ENCODE measurements around the gene PPIP5K1.
"Not testable (repeated sequence)": the region's sequence is repeated elsewhere in the genome, so short reads cannot be mapped to it uniquely, and the experiment has no call there.

Gene PPIP5K1

DNA sequence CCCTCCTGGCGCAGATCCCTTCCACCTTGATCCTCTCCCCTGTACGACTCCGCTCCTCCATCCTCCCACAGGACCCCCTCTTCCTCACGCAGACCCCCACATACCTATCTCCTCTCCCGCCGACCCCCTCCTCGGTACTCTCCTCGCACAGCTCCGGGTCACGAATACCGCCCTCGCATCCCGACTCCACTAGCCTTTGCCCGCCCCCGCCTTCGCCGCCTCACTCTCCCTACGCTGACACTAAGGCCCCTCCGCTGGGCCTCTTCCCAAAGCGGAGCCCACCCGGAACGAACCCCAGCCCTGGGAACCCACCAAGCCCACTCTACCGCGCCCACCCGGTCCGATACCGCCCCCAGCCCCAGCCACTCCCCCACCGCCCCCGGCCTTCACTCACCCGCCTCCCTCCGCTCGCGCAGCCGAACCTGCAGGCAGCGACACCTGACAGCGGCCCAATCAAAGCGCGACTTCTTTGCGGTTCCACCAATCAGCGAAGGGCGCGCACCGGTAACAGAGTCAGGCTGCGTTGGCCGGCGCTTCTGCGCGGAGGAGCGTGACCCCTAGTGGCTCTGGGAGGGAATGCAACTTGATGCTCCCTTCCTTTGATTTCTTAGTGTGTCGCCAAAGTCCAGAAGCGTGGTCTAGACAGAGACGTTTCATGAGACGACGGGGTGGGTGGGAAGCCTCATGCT is at the start of gene PPIP5K1:
TSS of gene PPIP5K1 (minus strand) at position 431 of the 689 bp plus-strand sequence. CDS start 5,704 bp downstream, outside the sequence.
- DNase-seq = not testable (repeated sequence)

GRCh38 chr15:43638464-43639204 is 48.6 kb upstream of the PPIP5K1 start:
- not testable (repeated sequence) for DNase-seq

DNA sequence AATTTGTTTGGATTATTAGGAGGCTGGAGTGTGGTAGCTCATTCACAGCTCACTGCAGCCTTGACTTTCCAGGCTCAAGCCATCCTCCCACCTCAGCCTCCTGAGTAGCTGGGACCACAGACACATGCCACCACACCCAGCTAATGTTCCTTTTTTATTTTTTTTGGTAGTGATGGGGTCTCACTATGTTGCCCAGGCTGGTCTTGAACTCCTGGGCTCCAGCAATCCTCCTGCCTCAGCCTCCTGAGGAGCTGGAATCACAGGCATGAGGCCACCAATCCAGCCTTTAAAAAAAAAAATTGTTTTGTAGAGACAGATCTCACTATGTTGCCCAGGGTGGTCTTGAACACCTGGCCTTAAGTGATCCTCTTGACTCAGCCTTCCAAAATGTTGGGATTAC is 36.9 kb upstream of the PPIP5K1 start:
- DNase-seq = not testable (repeated sequence)

DNA sequence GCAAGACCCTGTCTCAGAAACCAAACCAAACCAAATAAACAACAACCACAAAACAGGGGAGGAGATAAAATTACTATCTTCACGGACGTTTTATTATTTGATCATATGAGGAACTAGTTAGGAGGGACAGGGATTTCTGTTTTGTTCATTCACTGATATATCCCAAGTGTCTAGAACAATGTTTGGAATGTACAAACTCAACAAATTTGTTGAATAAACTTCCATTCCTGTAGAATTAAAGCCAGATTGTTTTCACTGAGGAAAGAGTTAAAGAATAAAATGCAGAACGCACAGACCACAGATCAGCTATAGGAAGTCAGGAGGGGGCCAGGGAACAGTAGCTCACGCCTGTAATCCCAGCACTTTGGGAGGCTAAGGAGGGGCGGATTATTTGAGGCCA is 35.1 kb upstream of the PPIP5K1 start:
- DNase-seq = no peak

- DNase-seq = not testable (repeated sequence)
Observed at GRCh38 chr15:43622068-43622799, 32.2 kb upstream of the PPIP5K1 start.

DNA sequence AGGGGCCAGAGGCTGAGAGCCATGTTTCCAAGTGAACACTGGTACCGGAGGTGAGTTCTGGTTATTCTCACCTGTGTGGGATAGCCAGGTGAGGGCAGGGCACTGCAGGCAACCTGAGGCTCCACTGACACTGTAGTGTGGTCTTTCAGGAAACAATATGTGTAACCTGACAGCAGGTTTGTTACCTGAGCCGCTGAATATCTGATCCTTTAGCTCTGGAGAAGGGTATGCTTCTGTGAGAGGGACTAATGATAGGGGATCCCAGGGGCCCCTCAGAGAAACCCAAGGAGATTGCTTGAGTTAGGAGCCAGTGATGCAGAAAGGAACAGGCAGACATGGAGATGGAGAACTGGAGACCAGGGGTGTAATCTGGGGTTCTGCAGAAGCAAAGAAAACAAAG is 28.7 kb upstream of the PPIP5K1 start, which contains the start of gene STRC:
TSS of gene STRC (minus strand) at position 101 of the 400 bp plus-strand sequence. CDS start at position 23, 78 bp downstream.
- not testable (repeated sequence) for DNase-seq

DNA sequence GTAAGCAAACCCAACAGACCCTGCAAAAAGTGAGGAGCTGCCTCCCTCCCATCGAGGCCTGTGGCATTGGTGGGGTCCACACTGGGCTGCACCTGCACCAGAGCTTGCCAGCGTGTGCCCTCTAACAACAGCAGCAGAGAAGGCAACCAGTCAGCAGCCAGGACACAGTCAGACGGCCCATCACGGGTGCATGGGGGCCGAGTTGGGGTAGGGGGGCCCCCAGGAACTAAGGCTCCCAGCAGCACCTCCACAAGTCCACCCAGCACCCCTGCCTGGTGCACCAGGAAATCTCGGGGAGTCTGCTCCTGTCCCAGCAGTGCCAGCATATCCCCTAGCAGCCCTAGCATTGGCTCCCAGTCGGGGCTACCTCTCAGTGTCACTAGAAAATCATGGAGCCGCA is 27.7 kb upstream of the PPIP5K1 start:
- DNase-seq = not testable (repeated sequence)

DNA sequence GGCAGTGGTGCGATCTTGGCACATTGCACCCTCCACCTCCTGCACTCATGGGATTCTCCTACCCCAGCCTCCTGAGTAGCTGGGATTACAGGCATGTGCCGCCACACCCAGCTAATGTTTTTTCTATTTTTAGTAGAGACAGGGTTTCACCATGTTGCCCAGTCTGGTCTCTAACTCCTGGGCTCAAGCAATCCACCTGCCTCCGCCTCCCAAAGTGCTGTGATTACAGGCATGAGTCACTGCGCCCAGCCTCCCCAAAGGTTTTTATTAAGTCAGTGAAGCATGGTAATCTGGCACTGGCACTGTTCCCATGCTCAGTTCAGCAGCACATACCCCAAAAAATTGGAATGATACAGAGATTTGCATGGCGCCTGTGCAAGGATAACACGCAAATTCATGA is 12.2 kb upstream of the PPIP5K1 start:
- peak; percentile 39 for DNase-seq

DNA sequence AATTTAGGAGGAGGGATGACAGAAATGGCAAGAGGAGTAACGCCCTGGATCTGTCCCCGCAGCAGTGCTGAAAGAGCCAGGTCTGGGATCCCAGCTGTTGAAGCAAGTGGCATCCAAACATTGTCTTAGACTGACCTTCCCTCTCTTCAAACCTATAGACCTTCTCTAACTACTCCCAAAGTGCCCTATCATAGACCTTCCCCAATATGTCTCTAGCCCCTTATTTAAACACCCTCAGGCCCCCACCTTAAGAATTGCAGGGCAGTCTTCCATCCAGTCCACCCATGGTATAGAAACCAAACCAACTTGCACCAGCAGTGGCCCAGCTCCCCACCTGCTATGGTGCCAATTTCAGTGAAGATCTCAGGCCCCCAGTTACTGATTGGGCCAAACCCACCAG is 10.2 kb upstream of the PPIP5K1 start:
- not testable (repeated sequence) for DNase-seq

DNA sequence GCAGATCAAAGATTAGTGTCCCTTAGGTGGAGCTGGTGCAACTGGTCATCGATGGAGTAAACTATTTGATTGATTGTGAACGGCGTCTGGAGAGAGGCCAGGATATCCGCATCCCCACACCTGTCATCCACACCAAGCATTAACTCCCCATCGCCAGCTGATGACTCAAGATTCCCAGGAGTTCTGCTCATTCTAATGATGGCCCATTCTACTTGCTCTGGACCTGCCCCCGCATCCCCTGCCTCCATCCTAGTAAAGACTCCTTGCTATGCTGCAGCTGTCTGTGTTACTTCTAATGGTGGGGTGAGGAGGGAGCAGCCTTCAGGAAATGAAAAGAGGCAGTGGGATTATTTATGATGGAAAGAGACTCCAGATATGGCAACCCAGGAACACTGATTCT is 9.1 kb upstream of the PPIP5K1 start:
- not testable (repeated sequence) for DNase-seq

DNA sequence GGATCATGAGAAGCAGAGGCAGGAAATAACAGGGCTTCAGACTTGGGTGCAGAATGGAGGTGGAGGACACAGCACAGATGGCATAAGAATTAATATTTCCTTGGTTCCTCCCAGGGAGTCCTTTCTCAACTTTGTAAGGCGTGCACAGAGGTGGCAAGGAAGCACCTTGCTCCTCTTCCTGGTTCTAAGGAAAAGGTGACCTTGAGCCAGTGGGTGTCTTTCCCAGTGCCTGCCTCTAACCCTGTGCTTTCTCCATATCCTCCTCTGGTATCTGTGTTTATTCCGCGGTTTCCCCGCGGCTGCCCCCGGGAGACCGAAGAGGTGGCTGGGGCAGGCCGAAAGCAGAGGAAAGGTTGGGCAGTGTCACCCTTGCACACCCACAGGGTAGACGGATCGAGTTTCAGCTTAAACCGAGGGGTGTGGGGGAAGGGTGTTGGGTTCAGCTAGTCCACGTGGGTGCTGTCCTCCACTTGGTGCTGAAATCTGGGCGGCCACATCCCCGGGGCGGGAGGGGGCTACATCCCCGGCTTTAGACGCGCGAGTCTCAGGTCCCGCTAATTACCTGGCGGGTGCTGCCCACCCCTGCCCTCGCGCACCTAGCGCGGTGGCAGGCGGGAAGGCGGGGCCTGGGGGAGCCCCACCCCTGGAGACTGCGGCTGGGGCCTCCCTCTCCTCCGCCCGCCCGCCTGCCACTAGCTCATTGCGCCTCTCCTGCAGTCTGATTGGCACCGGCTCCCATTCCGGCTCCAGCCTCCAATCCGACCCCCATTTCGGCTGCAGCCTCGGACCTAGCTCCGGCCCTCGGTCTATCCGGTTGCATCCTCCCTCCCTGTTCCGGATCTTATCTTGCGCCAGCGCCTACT is 3.6 kb upstream of the PPIP5K1 start, which contains the start of gene CKMT1B:
TSS of gene CKMT1B (plus strand) at position 700 of the 863 bp plus-strand sequence. CDS start 192 bp downstream, outside the sequence.
- DNase-seq = not testable (repeated sequence)

GRCh38 chr15:43592841-43593240 is 2.8 kb upstream of the PPIP5K1 start:
- DNase-seq = not testable (repeated sequence)

DNA sequence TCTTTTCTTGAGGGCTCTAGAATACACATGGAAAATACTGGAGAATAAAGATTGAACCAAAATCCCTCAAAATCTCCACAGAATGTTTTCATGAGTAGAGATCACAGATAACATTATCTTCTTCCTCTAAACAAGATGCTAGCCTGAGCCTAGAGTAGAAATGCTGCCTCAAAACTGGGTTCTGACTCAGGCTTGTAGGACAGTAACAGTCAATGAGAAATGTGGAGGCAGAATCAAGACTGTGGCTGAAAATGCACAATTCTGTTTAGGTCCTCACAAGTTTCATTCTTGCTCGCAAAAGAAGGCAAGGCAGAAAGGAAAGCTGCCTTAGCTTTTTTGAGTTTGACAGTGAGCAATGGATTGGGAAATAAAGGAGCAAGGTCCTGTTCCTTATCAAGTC is 15.4 kb downstream of the PPIP5K1 start:
- DNase-seq = not testable (repeated sequence)

DNA sequence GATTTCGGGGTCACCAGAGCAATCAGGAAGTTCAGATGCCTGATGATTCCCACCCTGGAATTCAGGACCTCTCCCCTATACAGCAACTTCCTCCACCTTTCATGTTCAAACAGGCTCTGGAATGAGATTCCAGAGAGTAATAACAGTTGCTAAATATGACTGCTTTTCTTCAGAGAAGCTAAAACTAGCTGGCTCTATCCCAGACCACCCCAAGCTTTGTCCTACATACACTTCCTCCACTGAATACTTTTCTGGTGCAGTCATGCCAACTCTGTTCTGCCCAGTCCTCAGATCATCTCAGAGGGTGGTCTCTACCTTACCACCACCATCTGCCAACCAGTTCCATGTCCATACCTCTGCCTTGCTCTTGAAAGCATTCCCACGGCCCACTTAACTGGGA is 23.4 kb downstream of the PPIP5K1 start:
- DNase-seq = not testable (repeated sequence)

DNA sequence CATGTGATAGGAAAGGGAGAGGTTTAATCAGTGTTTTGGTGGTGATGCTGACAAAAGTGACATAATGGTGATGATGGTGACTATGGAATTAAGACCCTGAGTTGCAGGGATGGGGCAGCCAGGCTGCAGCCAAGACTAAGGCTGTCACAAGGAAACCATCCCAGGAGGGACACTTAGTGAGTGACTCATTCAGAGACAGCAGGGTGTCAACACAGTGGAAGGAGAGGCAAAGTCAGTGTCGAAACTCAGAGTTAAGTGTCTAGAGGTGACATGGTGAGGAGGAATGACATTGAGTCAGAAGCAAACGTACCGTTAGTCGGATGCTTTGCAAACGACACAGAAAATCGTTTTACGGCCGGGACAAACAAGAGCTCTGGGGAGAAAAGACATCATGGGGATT is 26.2 kb downstream of the PPIP5K1 start:
- not testable (repeated sequence) for DNase-seq

- not testable (repeated sequence) for DNase-seq
Observed at GRCh38 chr15:43562753-43563152, 27.3 kb downstream of the PPIP5K1 start.

- DNase-seq = no peak
Observed at GRCh38 chr15:43552986-43553385, 37.0 kb downstream of the PPIP5K1 start.

- DNase-seq = no peak
Observed at GRCh38 chr15:43552256-43552655, 37.8 kb downstream of the PPIP5K1 start.

- DNase-seq = no peak
Observed at GRCh38 chr15:43550527-43551363, 39.3 kb downstream of the PPIP5K1 start.

DNA sequence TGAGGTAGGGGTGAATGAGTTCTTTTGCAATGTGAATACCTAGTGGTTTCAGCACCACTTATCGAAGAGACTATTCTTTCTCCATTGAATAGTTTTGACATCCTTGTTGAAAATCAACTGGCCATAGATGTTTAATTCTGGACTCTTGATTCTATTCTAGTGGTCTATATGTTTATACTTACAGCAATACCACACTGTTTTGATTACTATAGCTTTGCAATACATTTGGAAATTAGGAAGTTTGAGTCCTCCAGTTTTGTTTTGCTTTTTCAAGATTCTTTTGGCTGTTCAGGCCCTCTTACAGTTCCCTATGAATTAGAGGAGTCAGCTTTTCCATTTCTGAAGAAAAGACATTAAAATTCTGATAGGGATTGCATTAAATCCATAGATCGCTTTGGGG is 42.5 kb downstream of the PPIP5K1 start:
- no peak for DNase-seq

GRCh38 chr15:43545426-43545825 is 44.6 kb downstream of the PPIP5K1 start:
- no peak for DNase-seq
